Superior temporal gyrus (tissue), 1 donor: ENCODE results near the gene STIM1.

ENCODE experiments used
- DNase-seq: peaks from one replicate; pipeline ENCODE4 v3.0.0-alpha.2; 2016; ENCODE audit errors: extremely low spot score

STIM1 gene

DNA sequence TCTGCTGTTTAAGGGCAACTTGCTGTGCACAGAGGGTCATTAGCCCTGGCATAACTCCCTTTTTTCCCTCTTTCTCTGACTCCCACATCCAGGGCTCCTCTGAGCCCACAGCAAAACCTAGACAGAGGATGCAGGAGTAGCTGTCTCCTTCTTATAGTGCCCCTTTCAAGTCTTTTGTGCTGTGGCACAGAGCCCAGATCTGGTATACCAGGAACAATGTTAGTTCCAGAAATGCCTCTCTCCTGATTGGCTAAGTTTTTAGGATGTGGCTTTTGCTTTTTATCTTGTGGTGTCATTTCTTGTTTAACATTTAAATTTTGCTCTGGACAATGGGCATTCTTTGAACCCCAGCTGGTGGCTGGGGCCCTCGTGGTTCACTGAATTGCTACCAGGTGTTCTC, 213.5 kb downstream of the STIM1 start:
- DNase-seq: no peak

DNA sequence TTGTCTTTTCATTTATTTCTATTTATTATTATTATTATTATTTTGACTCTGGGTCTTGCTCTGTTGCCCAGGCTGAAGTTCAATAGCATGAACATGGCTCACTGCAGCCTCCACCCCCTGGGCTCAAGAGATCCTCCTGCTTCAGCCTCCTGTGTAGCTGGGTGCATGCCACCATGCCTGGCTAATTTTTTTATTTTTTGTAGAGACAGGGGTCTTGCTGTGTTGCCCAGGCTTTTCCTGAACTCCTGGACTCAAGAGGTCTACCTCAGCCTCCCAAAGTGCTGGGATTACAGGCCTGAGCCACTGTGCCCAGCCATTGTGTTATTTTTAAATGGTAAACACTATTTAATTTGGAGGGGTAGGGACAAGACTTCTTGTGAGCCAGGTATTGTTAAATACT, 215.9 kb downstream of the STIM1 start:
- no peak for DNase-seq

DNA sequence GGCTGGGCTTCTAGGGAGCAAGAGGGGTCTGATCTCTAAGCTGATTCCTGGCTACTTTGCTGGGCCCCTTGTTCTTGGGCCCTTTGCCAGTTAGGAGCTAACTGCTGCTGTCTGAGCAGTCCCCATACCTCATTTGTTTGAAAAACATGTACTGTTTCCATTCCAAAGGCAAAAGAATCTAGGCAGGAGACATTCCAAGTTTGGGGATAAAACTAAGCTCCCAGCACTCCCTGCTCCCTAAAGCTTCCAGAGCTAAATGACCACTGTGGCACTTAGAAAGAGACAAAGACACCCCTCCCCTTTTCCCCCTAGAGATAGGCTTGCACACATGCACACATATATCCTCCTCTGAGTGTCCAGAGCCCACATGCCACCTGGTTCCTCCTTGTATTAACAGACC, 216.4 kb downstream of the STIM1 start:
- no peak for DNase-seq

DNA sequence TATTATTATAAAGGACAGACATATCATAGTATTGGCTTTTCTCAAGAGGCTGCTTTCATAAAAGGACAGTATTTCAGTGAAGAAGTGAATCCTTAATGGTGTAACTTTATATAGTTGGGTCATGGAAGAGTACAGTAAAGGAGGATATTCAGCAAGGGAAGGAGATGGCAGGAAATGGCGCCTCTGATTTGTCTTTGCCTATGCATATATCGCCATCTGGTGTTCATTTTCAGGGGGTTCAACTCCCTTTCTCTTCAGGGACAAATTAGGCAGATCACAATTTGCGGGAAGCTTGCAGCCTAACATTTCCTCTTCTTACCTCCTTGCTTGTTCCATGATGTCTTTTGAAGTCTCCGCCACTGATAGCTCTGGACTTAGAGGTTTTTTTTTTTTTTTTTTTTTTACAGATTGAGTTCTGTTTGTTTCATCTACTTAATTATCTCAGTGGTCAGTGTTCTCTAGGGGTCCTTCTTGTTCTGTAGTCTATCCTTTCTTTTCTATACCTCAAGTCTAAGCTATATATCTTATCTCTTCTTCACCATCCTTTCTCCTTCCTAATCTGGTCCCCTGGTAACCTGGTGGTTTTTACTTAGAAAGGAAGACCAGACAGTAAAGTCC, 217.3 kb downstream of the STIM1 start:
- DNase-seq: peak; percentile 95

DNA sequence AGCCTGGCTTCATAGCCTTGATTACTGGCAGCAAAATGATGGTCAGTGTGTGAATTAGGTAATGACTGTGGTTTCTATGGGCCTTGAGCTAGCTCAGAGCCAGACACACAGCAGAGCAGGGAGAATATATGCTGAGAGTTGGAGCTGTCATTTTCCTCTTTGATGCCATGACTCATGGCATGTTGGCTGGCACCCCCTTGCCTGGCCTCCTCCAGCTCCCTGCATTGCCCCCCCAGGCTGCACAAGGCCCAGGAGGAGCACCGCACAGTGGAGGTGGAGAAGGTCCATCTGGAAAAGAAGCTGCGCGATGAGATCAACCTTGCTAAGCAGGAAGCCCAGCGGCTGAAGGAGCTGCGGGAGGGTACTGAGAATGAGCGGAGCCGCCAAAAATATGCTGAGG, 218.8 kb downstream of the STIM1 start:
- no peak for DNase-seq

DNA sequence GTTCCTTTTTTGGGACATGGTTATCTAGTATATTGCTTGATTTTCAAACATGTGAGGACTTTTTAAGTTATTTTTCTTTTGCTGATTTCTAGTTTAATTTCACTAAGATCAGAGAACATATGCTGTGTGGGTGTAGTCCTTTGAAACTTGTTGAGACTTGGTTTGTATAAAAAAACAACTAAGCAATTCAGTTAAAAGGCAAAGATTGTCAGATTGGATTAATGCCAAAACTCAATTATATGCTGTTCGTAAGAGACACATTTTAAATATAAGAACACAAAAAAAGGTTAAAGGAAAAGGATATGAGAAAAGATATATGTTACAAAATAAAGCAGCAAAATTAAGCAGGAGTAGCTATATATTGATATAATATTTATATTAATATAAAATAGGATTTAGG, 221.3 kb downstream of the STIM1 start:
- no peak for DNase-seq

DNA sequence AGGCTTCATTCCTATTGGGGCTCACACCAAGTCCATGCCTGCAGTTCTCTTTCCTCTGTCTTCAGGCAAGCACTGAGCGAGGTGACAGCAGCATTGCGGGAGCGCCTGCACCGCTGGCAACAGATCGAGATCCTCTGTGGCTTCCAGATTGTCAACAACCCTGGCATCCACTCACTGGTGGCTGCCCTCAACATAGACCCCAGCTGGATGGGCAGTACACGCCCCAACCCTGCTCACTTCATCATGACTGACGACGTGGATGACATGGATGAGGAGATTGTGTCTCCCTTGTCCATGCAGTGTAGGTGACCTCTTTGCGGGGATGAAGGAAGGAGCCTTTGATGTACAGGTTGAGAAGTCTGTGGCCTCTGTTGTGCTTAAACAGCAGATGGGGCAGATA, 227.7 kb downstream of the STIM1 start:
- DNase-seq: no peak

DNA sequence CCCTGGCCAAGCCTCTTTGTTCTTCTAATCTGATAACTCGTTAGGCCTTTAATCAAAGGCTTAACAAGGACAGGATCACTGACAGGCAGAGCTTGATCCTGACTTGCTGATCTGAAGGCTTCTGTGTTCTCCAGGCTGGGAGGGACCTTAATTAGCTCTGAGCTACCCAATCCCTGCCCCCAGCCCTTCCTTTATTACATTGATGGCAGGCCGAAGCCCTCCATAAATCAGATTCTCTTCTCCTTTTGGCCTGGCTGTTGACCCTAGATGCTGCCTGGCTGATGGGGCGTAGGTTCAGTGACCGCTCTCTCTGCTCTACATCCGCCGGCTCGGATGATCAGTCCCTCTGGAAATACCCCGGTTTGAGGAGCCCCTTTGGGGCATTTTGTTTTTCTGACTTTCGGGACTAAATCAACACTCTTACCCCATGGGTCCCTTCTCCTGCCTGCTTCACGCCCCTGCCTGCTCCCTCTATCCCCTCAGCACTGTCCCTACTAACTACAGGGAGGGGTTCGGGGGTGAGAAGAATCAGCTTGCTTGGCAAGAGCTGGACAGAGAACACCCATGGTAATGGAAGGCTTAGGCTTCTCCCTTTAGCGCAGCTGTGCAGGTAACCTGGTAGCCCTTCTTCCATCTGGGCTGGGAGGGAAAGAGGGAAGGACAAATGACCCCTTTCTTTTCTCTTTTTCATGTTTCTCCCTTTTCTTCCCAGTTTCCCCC, 229.1 kb downstream of the STIM1 start:
- no peak for DNase-seq

DNA sequence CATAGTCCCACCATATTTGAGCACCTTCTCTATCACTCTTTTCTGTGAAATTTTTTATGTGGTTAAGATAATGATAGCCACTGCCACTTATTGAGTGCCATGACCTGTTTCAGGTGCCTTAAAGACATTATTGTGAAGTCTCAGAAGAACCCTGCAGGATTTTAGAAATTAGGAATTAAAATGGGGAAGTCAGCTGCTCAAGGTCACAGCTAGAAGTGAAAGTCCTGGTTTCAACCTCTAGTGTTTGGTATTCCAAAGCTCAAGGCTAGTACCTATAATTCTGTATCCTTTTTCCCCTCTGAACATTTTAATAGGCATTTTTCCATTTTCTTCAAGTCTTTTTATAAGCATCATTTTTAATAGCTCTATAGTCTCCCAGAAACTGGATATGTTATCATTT, 230.1 kb downstream of the STIM1 start:
- DNase-seq: no peak

DNA sequence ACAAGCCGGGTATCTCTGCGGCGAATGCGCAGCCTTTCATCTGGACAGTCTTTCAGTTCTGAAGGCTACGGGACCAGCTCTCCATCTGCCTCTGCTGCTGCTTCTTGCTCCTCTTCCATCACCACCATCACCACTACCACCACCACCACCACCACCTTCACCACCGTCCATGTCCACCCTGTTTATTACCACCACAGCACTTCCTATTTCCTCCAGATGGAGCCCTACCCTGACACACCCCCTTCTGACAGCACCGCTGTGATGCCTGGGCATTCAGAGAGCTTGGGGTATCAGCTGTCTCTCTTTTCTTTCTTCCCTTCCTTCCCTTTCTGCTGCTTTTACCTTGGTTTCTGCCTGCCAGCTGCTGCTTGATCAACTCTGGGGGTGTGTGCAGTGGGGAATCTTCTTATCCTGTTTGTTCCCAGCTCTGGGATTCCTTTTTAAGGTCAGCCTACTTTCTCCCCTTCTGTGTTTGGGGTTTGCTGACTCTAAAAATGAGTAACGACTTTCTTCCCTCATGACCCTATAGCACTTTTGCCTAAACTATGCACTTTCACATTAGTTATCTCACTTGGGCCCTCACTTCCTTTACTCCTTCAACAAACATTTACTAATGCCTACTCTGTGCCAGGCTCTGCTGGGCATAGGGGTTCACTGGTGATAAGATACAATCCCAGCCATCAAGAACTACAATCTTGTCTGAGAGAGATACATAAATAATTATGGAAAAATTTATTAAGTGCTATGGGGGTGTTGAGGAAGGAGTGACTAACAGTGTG, 231.3 kb downstream of the STIM1 start:
- DNase-seq: no peak

DNA sequence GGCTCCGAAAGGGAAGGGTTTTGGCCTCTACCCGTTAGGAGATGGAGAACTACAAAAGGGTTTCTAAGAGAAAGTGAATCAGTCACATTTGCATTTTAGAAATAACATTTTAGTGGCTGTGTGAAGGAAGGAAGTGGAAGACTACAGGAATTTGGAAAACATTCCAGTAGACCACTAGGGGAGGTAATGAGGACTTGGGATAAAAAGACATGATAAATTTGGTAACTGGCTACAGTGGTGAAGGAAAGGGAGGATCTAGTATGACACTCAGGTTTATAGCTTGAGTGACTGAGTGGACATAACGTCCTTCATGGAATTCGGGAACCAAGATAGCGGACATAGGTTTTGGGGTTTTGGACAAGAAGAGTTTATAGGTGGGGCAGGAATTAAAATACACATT, 232.1 kb downstream of the STIM1 start:
- no peak for DNase-seq

DNA sequence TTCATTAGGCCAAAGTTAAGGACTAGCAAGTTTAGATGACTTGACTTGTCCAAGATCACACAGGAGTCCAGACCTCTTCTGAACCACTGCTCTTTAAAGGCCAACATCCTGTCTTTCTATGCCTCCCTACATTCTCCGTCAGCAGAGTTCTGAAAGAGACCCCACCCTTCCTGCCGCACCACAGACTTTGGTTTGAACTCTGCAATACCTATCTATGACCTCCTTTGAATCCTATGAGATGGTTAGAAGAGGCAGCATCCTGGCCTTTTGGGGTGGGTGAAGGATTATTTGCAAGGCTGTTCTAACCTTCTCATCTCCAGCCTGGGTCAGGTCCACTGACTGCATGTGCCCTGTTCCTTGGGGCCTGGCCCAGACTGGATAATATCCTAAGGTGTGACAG, 234.8 kb downstream of the STIM1 start:
- no peak for DNase-seq

DNA sequence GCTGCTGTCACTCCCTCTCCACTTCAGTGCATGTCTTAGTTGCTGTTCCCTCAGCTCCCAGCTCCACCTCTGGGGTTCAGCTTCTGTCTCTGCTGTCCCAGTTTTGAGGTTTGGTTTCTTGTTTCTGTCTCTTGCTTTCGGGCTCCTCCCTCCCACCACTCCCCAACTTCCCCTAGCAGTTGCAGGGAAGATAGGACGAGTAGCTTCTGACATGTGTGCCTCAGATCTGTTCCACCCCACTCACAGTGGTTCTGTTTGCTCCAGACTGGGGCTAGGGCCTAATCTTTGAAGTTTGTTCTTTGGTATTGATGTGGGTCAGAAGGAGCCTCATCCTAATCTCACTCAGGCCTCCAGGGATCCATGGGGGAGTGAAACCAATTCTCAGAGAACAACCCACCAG, 236.6 kb downstream of the STIM1 start:
- no peak for DNase-seq

DNA sequence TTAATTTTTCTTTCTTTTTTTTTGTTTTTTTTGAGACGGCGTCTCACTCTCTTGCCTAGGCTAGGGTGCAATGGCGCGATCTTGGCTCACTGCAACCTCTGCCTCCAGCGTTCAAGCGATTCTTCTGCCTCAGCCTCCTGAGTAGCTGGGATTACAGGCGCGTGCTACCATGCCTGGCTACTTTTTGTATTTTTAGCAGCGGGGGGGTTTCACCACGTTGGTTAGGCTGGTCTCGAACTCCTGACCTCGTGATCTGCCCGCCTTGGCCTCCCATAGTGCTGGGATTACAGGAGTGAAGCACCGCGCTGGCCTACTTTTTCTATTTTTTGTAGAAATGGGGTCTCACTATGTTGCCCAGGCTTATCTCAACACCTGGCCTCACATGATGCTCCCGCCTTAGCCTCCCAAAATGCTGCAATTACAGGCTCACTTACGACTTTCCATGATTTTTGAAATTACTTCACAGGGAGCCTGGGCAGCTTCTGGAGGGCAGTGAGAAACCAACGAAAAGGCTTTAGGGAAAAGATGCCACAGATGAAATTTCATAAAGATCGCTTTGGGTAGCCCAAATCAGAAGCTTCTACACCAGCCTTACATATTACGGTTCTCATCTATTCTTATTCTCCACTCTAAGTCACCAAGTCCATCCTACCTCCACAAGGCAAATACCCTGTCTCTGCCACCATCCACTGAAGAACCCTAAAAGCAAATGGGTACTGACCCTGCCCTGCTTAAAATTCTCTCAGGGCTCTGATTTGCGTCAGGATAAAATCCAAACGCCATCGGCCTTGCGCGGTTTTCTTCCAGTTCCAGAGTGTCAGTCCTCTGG, 238.3 kb downstream of the STIM1 start:
- peak; percentile 36 for DNase-seq

DNA sequence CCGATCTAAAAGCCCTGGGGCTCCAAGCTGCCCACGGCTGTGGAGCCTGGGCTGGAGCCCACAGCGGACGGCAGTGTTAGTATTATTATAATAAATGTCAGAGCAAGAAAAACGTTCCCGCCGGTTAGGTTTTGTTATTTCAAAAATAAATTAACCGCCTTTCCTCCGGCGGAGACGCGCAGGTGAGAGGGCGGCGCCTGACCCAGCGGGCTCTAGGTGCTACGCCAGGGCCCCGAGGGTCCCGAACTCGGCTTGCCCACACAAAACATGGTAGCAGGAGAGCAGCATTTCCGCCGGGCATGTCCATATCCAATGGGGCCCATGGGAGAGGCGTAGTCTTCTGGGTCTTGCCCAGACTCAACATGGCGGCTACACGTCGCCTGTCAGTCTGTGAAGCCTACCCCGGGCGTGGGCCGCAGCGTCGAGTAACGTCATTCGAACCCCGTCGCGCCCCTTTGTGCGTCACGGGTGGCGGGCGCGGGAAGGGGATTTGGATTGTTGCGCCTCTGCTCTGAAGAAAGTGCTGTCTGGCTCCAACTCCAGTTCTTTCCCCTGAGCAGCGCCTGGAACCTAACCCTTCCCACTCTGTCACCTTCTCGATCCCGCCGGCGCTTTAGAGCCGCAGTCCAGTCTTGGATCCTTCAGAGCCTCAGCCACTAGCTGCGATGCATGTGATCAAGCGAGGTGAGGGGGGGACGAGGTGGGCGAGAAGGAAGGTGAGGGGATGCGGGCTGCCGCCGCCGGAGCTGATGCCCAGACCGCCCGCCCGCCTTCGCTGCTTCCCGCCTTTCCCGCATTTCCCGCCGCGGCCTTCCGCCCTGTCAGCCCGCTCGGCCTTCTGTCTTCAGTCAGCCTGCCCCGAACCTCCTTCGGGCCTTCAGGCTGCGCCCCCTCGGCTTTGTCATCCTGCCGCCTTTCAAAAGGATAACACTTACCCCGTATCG, 239.2 kb downstream of the STIM1 start, which contains the start of gene RRM1:
Gene RRM1 (plus strand): TSS at position 452 of the 944 bp plus-strand sequence. CDS start 214 bp downstream, at position 666.
- DNase-seq: peak; percentile 97

DNA sequence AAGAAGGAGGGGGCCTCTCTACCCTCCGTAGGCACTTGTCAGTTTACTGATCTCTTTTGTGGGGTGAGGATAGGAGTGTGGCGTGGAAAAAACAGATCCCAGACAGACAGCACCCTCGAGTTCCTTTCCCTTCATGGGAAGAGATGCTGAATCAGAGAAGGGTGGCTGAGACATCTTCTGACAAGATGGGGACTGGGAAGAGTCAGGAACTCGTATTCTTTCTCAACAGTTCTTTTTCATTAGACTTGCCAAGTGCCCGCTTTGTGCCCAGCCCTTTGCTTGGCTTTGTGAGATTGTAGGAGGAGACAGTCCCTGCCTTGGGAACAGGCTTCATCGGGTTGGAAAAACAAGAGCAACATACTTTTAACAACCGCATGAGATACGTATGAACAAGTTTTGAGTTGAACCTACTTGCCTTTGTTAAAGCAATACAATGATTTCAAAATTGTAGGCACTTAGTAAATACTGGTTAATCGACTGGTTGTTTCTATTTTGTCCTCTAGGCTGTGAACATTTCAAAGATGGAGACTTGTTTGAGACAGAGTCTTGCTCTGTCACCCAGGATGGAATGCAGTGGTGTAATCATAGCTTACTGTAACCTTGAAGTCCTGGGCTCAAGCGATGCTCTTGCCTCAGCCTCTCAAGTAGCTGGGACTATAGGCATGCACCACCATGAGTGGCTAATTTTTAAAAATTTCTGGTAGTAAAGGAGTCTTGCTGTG, 240.2 kb downstream of the STIM1 start:
- no peak for DNase-seq

DNA sequence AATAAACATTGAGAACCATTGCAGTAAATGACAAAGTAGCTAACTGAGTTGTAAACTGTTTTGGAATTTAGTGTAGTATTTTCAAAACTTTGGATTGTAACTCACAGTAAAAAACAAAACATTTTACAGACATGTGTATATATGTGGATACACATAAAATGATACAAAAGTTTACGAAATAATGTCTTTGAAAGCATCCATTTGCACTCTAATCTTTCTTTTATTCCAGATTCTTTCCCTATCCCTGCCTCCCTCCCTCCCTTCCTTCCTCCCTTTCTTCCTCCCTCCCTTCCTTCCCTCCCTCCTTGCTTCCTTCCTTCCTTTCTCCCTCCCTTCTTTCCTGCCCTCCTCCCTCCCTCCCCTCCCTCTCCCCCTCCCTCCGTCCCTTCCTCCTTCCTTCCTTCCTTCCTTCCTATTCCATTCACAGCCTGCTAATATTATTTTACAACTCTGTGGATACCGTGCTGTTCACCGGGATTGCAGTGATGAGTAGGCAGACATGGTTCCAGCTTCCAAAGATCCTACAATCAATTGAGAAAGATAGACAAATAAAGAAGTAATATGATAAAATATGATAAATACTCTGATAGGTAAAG, 242.7 kb downstream of the STIM1 start:
- DNase-seq: no peak

DNA sequence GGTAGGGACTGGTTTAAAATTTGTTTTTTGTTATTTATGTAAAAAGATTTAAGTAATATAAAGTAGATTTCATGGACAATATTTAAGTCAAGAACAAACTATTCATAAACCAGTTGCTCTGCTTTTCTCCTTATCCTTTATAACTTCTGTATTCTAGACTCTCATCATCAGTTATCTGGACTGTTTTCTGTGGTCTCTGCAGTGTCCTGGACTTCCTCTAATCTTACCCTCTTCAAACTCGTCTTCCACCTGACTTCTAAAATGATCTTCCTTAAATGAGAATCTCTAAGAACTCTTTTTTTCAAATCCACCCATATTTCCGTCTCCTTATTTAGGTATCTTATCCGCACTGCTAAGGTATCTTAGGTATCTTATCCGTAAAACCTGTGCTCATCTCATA, 247.2 kb downstream of the STIM1 start:
- DNase-seq: no peak

DNA sequence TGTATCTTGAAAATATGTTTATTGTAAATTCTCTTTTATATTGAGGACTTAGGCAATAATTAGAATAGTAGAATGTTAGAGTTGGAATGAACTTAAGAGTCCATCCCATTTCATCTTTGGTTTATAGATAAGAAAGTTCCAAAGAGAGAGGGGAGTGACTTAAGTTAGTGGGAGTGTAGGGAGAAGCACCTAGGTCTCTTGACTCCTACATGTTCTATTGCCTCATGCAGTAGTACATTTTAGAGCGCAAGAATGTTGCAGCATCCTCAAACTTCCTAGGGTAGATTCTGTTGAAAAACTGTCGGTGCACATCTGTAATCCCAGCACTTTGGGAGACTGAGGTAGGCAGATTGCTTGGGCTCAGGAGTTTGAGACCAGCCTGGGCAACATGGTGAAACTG, 247.8 kb downstream of the STIM1 start:
- no peak for DNase-seq

DNA sequence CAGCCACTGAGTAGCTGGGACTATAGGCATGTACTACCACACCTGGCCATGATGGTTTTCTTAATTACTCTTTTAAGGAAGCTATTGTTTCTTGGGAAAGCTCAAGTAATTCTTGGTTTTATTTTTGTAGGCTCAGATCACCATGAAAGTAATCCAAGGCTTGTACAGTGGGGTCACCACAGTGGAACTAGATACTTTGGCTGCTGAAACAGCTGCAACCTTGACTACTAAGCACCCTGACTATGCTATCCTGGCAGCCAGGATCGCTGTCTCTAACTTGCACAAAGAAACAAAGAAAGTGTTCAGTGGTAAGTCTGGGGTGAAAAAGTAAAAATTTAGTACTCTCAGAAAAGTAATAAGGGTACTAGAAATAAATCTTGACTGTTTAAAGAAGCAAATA, 250.5 kb downstream of the STIM1 start:
- no peak for DNase-seq
